HEK293 (cell line): ENCODE measurements around the gene NIPAL3.

Source experiments
- CTCF ChIA-PET: fragments of 350-600 bp; formaldehyde crosslinking; extraction: SDS; loops from one replicate; lab custom pipeline; 2021; ENCODE audit warnings: antibody characterized with exemption; lab: Yijun Ruan, JAX
- POLR2A ChIA-PET: fragments of 300-600 bp; formaldehyde crosslinking; extraction: SDS; loops from one replicate; lab custom pipeline; 2020; ENCODE audit warnings: antibody characterized with exemption, inconsistent platforms; lab: Yijun Ruan, JAX
- H3K27ac ChIP-seq: fragments of 200-500 bp; sonication (Bioruptor generic); 2 replicates; pipeline ENCODE4 v1.5.1; 2014; ENCODE audit warnings: low read depth, low read length, control low read depth, inconsistent platforms; ENCODE audit errors: extremely low read depth
- H3K36me3 ChIP-seq, 2 experiments: fragments of 200-500 bp in 1 of 2; sonication (Bioruptor generic) in 1 of 2; 1 replicate in 1 of 2; 2 replicates in 1 of 2; pipeline ENCODE4 v1.5.1; 2014 to 2017; ENCODE audit warnings: inconsistent platforms in 2 of 2, low read length in 2 of 2; ENCODE audit not compliant: control insufficient read depth in 2 of 2, insufficient read depth in 1 of 2
- H3K4me1 ChIP-seq: fragments of 200-500 bp; sonication (Bioruptor generic); 2 replicates; pipeline ENCODE4 v1.5.1; 2014; ENCODE audit warnings: mild to moderate bottlenecking, low read length, inconsistent platforms; ENCODE audit not compliant: control insufficient read depth, insufficient read depth
- H3K4me3 ChIP-seq: 2 replicates; pipeline ENCODE4 v1.5.1; 2011; ENCODE audit warnings: low read depth, mild to moderate bottlenecking, control low read depth, low read length, moderate library complexity
- H3K9me3 ChIP-seq: fragments of 200-500 bp; sonication (Bioruptor generic); 2 replicates; pipeline ENCODE4 v1.5.1; 2014; ENCODE audit warnings: low read depth, low read length, inconsistent platforms; ENCODE audit not compliant: control insufficient read depth, insufficient read depth
- ATF2 ChIP-seq: fragments of 450-650 bp; formaldehyde crosslinking; IDR thresholded peaks from 2 replicates; pipeline ENCODE4 v1.5.1; 2016; ENCODE audit warnings: missing biosample characterization, missing genetic modification characterization, low read depth
- BCL6B ChIP-seq: fragments of 450-650 bp; formaldehyde crosslinking; IDR thresholded peaks from 2 replicates; pipeline ENCODE4 v1.5.1; 2017; ENCODE audit warnings: missing biosample characterization, missing genetic modification characterization
- OSR2 ChIP-seq: fragments of 450-650 bp; formaldehyde crosslinking; IDR thresholded peaks from 2 replicates; pipeline ENCODE4 v1.5.1; 2016; ENCODE audit warnings: missing biosample characterization, missing genetic modification characterization
- SCRT1 ChIP-seq: fragments of 450-650 bp; formaldehyde crosslinking; IDR thresholded peaks from 2 replicates; pipeline ENCODE4 v1.5.1; 2016; ENCODE audit warnings: missing biosample characterization, missing genetic modification characterization, borderline replicate concordance
- SCRT2 ChIP-seq: fragments of 450-650 bp; formaldehyde crosslinking; IDR thresholded peaks from 2 replicates; pipeline ENCODE4 v1.5.1; 2016; ENCODE audit warnings: missing biosample characterization, missing genetic modification characterization
- TCF7L2 ChIP-seq: IDR thresholded peaks from 2 replicates; pipeline ENCODE4 v1.6.1; 2011; ENCODE audit warnings: low read depth, mild to moderate bottlenecking, inconsistent platforms, low read length, moderate library complexity, borderline replicate concordance
- ZBTB17 ChIP-seq: fragments of 450-650 bp; formaldehyde crosslinking; IDR thresholded peaks from 2 replicates; pipeline ENCODE4 v1.5.1; 2016; ENCODE audit warnings: missing biosample characterization, missing genetic modification characterization
- ZNF23 ChIP-seq: fragments of 450-650 bp; formaldehyde crosslinking; IDR thresholded peaks from 2 replicates; pipeline ENCODE4 v1.5.1; 2016; ENCODE audit warnings: missing biosample characterization, missing genetic modification characterization, borderline replicate concordance
- ZNF510 ChIP-seq: fragments of 450-650 bp; formaldehyde crosslinking; IDR thresholded peaks from 2 replicates; pipeline ENCODE4 v1.5.1; 2018; ENCODE audit warnings: mild to moderate bottlenecking, missing genetic modification characterization, missing biosample characterization; ENCODE audit not compliant: insufficient replicate concordance
- ZNF621 ChIP-seq: fragments of 450-650 bp; formaldehyde crosslinking; IDR thresholded peaks from 2 replicates; pipeline ENCODE4 v1.5.1; 2017; ENCODE audit warnings: missing biosample characterization, missing genetic modification characterization
- ZSCAN18 ChIP-seq: fragments of 450-650 bp; formaldehyde crosslinking; IDR thresholded peaks from 2 replicates; pipeline ENCODE4 v1.5.1; 2016; ENCODE audit warnings: missing biosample characterization, missing genetic modification characterization
- ZSCAN30 ChIP-seq: fragments of 450-650 bp; IDR thresholded peaks from 2 replicates; pipeline ENCODE4 v1.5.1; 2018; ENCODE audit warnings: missing biosample characterization, mild to moderate bottlenecking, missing genetic modification characterization, moderate library complexity
- TF ChIP-seq, protein P1 (sequence below): fragments of 450-650 bp; formaldehyde crosslinking; IDR thresholded peaks from 2 replicates; pipeline ENCODE4 v1.5.1; 2017; ENCODE audit warnings: missing biosample characterization, missing genetic modification characterization

NIPAL3 gene

DNA sequence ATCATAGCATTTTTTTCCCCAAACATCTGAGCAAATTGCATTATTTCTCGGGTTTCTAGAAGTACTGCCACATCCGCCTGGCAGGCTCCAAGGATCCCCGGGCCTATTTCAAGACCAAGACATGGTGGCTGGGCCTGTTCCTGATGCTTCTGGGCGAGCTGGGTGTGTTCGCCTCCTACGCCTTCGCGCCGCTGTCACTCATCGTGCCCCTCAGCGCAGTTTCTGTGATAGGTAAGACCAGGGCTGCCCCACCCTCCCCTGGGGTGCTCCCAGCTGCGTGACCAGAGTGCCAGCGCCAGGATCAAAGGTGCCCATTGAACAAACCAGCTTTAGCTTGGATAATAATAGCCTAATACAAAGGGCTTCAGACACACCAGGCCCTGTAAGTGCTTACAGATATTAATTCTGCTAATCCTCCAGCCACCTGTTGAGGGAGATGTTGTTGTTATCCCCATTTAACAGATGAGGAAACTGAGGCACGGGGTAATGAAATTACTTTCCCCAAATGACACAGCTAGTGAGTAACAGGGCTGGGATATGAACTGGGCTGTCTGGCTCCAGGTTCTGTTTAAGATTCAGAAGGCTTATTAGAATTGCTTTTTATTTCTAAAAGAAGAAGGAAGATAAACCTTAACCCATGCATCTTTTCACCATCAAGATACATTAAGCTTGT, 26.5 kb downstream of the NIPAL3 start:
- H3K4me3 ChIP-seq = no peak overlapping the region
- ChIA-PET POLR2A (no interaction called here), CTCF (interaction anchor here (0.8 to 1.3 kb wide), 3 partner anchors 21 to 145 kb away, joined by 3 to 5 read pairs (median 4); partner anchors contain the start of gene NIPAL3)
- no peaks in the 10 kb centered on the region for H3K9me3 ChIP-seq
- H3K4me1 ChIP-seq = peaks cover 2% of the 10 kb centered on the region; the same call in 1 of the 2 replicates
- TF ChIP-seq SCRT2 (peak; percentile 73), SCRT1 (tag by site-specific recombination) (peak; percentile 50; the same call in 1 of the 2 replicates)
- TF ChIP-seq, protein P1, sequence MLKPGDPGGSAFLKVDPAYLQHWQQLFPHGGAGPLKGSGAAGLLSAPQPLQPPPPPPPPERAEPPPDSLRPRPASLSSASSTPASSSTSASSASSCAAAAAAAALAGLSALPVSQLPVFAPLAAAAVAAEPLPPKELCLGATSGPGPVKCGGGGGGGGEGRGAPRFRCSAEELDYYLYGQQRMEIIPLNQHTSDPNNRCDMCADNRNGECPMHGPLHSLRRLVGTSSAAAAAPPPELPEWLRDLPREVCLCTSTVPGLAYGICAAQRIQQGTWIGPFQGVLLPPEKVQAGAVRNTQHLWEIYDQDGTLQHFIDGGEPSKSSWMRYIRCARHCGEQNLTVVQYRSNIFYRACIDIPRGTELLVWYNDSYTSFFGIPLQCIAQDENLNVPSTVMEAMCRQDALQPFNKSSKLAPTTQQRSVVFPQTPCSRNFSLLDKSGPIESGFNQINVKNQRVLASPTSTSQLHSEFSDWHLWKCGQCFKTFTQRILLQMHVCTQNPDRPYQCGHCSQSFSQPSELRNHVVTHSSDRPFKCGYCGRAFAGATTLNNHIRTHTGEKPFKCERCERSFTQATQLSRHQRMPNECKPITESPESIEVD (tag by site-specific recombination) = no peak
- peaks cover 0 to 58% of the 10 kb centered on the region in 2 experiments; a peak in 2 of 3 replicates for H3K36me3 ChIP-seq
- no peak overlapping the region for H3K27ac ChIP-seq

DNA sequence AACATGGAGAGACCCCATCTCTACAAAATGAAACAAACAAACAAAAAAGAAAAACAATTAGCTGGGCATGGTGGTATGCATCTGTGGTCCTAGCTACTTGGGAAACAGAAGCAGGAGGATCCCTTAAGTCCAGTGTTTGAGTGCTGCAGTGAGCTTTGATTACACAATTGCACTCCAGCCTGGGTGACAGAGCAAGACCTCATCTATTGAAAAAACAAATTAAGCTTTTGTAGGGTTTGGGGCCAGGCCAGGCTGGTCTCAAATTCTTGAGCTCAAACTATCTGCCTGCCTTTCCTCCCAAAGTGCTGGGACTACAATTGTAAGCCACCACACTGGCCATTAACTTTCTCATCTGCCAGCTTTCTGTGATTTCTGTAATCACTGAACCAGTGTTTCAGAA, 27.2 kb downstream of the NIPAL3 start:
- POLR2A ChIA-PET = no interaction called here
- H3K4me3 ChIP-seq = no peak overlapping the region
- peaks cover 2% of the 10 kb centered on the region; the same call in 1 of the 2 replicates for H3K4me1 ChIP-seq
- peaks cover 0 to 61% of the 10 kb centered on the region in 2 experiments; a peak in 2 of 3 replicates for H3K36me3 ChIP-seq
- CTCF ChIA-PET = interaction anchor here (0.5 to 1.3 kb wide), 4 partner anchors 21 to 381 kb away, joined by 3 to 5 read pairs (median 4); partner anchors contain the start of gene NIPAL3
- no peaks in the 10 kb centered on the region for H3K9me3 ChIP-seq
- no peak for TF ChIP-seq ZNF510 (tag by site-specific recombination)
- TF ChIP-seq ZSCAN30 (tag by site-specific recombination) = no peak
- no peak for TF ChIP-seq ZSCAN18 (tag by site-specific recombination)
- peak; percentile 52 for TF ChIP-seq OSR2 (tag by site-specific recombination)
- H3K27ac ChIP-seq = no peak overlapping the region

GRCh38 chr1:24443241-24443656, 27.6 kb downstream of the NIPAL3 start:
- CTCF ChIA-PET = interaction anchor here (0.5 to 1.3 kb wide), 3 partner anchors 28 to 381 kb away, joined by 4 to 5 read pairs (median 4); partner anchors contain the start of gene NIPAL3
- no peaks in the 10 kb centered on the region for H3K9me3 ChIP-seq
- no peak overlapping the region for H3K4me3 ChIP-seq
- POLR2A ChIA-PET = no interaction called here
- H3K4me1 ChIP-seq = peaks cover 2% of the 10 kb centered on the region; the same call in 1 of the 2 replicates
- no peak overlapping the region for H3K27ac ChIP-seq
- H3K36me3 ChIP-seq = peaks cover 0 to 63% of the 10 kb centered on the region in 2 experiments; a peak in 2 of 3 replicates
- TF ChIP-seq ZBTB17 (tag by site-specific recombination) (peak; percentile 87), BCL6B (tag by site-specific recombination) (peak; percentile 94), ZNF621 (tag by site-specific recombination) (no peak), ZNF23 (peak; percentile 87; the same call in 1 of the 2 replicates), ATF2 (tag by site-specific recombination) (no peak), TCF7L2 (no peak)
- TF ChIP-seq, all 188 proteins: peak for 3
